ENCODE data around the gene UBE2Q1. TPM values are rescaled to one million over a fixed set of nuclear protein-coding genes. Genes with fewer than 3 reads are reported as not detected.

UBE2Q1 gene
- total and polyA plus RNA-seq, 2 of the 4 experiments (the other 2 are of a cell fraction) = 20.6 to 24.7 TPM

DNA sequence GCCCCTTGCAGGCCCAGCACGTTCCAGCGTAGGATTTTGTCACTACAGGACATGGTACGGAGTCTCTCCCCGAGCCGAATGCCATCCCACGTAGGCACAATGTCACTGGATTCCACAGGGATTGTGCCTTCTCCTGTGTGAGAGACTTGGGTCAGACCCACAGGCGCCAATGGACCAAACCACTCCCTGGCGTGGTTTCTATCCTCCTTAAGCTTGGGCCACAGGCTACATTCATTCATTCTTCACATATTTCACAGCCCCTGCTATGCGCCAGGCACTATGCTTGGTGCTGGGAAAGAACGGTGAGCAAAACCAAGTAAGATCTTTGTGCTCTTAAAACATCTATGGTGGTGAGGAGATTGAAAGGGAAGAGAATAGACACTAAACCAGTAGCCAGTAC is 27.8 kb upstream of the UBE2Q1 start:
- Histone ChIP-seq H3K9me1 (ENCODE audit: insufficient read depth, low read length) (peaks cover 14% of the 10 kb centered on the region), H3K4me2 (ENCODE audit: low read depth, low read length) (no peak overlapping the region), H3K9ac (ENCODE audit: low read depth, low read length) (no peak overlapping the region), H3K9me3 (ENCODE audit: control insufficient read depth, insufficient read depth, low read length) (no peaks in the 10 kb centered on the region), H3K4me3 (ENCODE audit: insufficient read depth, low read depth, low read length) (no peak overlapping the region), H2AK5ac (ENCODE audit: low read depth, low read length) (no peak overlapping the region), H3K56ac (ENCODE audit: extremely low read depth, insufficient read depth, low read length) (no peak overlapping the region), H2BK120ac (ENCODE audit: low read depth, low read length) (no peak overlapping the region), H4K8ac (ENCODE audit: low read depth in 2 of 2, low read length in 2 of 2) (no peak overlapping the region), H3K27me3 (ENCODE audit: control insufficient read depth, insufficient read depth, low read length) (no peaks in the 10 kb centered on the region), H3K4me1 (ENCODE audit: control insufficient read depth, insufficient read depth, low read length) (peaks cover 7% of the 10 kb centered on the region), H2BK20ac (ENCODE audit: low read depth, low read length) (no peak overlapping the region), H2AK9ac (replicated peaks; ENCODE audit: low read depth, low read length, poor library complexity) (no peak overlapping the region), H4K5ac (ENCODE audit: low read depth, low read length) (no peak overlapping the region), H3K4ac (ENCODE audit: low read depth, low read length) (no peak overlapping the region), H3K18ac (ENCODE audit: low read depth, low read length) (no peak overlapping the region), H3K23ac (ENCODE audit: low read depth, low read length) (no peak overlapping the region), H4K91ac (ENCODE audit: insufficient read depth, low read depth, low read length) (no peak overlapping the region), H3K79me1 (ENCODE audit: low read depth in 1 of 2, low read length in 2 of 2) (peaks cover 11 to 53% of the 10 kb centered on the region in 2 experiments), H3K36me3 (ENCODE audit: control insufficient read depth, insufficient read depth, low read length) (peaks cover 83% of the 10 kb centered on the region), H2AFZ (replicated peaks; ENCODE audit: low read length, poor library complexity) (no peak overlapping the region), H3K14ac (replicated peaks; ENCODE audit: low read depth, low read length) (no peak overlapping the region), H2BK15ac (ENCODE audit: low read depth, low read length) (no peak overlapping the region), H2BK5ac (ENCODE audit: low read depth, low read length, poor library complexity, severe bottlenecking) (no peak overlapping the region), H4K20me1 (ENCODE audit: insufficient read depth, low read length) (peaks cover 46% of the 10 kb centered on the region), H3K27ac (ENCODE audit: insufficient read depth, low read length) (no peak overlapping the region)
- dilution Hi-C loops (cut with HindIII; ENCODE audit: low sequenced_read_pairs, unreplicated experiment) (no loop called here), intact Hi-C loops (cut with micrococcal nuclease) (no loop called here), in situ Hi-C loops (cut with MboI; ENCODE audit: low sequenced_read_pairs) (no loop called here)
- DNase-seq = no peak
- no TSS peak for BruUV-seq (replicated peaks)
- ChIA-PET POLR2A (ENCODE audit: unreplicated experiment) (no interaction called here), CTCF (no interaction called here)
- ATAC-seq (ENCODE audit: low read depth) = no peak
- TF ChIP-seq, protein P1, sequence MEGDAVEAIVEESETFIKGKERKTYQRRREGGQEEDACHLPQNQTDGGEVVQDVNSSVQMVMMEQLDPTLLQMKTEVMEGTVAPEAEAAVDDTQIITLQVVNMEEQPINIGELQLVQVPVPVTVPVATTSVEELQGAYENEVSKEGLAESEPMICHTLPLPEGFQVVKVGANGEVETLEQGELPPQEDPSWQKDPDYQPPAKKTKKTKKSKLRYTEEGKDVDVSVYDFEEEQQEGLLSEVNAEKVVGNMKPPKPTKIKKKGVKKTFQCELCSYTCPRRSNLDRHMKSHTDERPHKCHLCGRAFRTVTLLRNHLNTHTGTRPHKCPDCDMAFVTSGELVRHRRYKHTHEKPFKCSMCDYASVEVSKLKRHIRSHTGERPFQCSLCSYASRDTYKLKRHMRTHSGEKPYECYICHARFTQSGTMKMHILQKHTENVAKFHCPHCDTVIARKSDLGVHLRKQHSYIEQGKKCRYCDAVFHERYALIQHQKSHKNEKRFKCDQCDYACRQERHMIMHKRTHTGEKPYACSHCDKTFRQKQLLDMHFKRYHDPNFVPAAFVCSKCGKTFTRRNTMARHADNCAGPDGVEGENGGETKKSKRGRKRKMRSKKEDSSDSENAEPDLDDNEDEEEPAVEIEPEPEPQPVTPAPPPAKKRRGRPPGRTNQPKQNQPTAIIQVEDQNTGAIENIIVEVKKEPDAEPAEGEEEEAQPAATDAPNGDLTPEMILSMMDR (conservative IDR thresholded peaks at IDR 0.05; ENCODE audit: low read depth, low read length) = no peak
- TF ChIP-seq FOS (IDR thresholded peaks at IDR 0.05; ENCODE audit: low read depth, low read length) = no peak
- TF ChIP-seq POLR2A (IDR thresholded peaks at IDR 0.05; ENCODE audit: low read depth, low read length) = no peak
- TF ChIP-seq RCOR1 (IDR thresholded peaks at IDR 0.05; ENCODE audit: insufficient replicate concordance, low read length) = no peak
- no peak for TF ChIP-seq MAZ (IDR thresholded peaks at IDR 0.05; ENCODE audit: borderline replicate concordance, low read depth, low read length)
- TF ChIP-seq NFE2L2 (IDR thresholded peaks at IDR 0.05; ENCODE audit: low read depth, low read length) = no peak
- TF ChIP-seq RAD21 (IDR thresholded peaks at IDR 0.05; ENCODE audit: low read length) = no peak
- no peak for TF ChIP-seq RFX5 (IDR thresholded peaks at IDR 0.05; ENCODE audit: low read depth, low read length)
- TF ChIP-seq, protein P2, sequence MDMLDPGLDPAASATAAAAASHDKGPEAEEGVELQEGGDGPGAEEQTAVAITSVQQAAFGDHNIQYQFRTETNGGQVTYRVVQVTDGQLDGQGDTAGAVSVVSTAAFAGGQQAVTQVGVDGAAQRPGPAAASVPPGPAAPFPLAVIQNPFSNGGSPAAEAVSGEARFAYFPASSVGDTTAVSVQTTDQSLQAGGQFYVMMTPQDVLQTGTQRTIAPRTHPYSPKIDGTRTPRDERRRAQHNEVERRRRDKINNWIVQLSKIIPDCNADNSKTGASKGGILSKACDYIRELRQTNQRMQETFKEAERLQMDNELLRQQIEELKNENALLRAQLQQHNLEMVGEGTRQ (IDR thresholded peaks at IDR 0.05; ENCODE audit: low read depth, low read length) = no peak
- TF ChIP-seq CHD1 (IDR thresholded peaks at IDR 0.05; ENCODE audit: low read depth, low read length) = no peak
- no peak for TF ChIP-seq SMC3 (IDR thresholded peaks at IDR 0.05; ENCODE audit: low read depth, low read length)
- TF ChIP-seq MAFK (IDR thresholded peaks at IDR 0.05; ENCODE audit: low read depth, low read length) = no peak
- TF ChIP-seq MXI1 (IDR thresholded peaks at IDR 0.05; ENCODE audit: borderline replicate concordance, low read depth, low read length) = no peak
- TF ChIP-seq, protein P3, sequence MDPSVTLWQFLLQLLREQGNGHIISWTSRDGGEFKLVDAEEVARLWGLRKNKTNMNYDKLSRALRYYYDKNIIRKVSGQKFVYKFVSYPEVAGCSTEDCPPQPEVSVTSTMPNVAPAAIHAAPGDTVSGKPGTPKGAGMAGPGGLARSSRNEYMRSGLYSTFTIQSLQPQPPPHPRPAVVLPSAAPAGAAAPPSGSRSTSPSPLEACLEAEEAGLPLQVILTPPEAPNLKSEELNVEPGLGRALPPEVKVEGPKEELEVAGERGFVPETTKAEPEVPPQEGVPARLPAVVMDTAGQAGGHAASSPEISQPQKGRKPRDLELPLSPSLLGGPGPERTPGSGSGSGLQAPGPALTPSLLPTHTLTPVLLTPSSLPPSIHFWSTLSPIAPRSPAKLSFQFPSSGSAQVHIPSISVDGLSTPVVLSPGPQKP (IDR thresholded peaks at IDR 0.05; ENCODE audit: borderline replicate concordance, low read depth, low read length) = no peak
- no peak for TF ChIP-seq CEBPB (IDR thresholded peaks at IDR 0.05; ENCODE audit: low read depth, low read length)
- no peak for TF ChIP-seq BHLHE40 (IDR thresholded peaks at IDR 0.05; ENCODE audit: low read depth, low read length)
- 96% methylated on average over 6 of the region's 10 CpGs; no CpG with 5 or more reads in 1 of the 2 experiments for WGBS, 2 experiments (ENCODE audit: extremely low coverage in 2 of 2, insufficient read length in 1 of 2)

Data from IMR-90 (cell line).